ENCODE measurements around the gene GRHL1.
"Not testable (repeated sequence)": the region's sequence is repeated elsewhere in the genome, so short reads cannot be mapped to it uniquely, and the experiment has no call there.

GRHL1 gene, protein sequence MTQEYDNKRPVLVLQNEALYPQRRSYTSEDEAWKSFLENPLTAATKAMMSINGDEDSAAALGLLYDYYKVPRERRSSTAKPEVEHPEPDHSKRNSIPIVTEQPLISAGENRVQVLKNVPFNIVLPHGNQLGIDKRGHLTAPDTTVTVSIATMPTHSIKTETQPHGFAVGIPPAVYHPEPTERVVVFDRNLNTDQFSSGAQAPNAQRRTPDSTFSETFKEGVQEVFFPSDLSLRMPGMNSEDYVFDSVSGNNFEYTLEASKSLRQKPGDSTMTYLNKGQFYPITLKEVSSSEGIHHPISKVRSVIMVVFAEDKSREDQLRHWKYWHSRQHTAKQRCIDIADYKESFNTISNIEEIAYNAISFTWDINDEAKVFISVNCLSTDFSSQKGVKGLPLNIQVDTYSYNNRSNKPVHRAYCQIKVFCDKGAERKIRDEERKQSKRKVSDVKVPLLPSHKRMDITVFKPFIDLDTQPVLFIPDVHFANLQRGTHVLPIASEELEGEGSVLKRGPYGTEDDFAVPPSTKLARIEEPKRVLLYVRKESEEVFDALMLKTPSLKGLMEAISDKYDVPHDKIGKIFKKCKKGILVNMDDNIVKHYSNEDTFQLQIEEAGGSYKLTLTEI

DNA sequence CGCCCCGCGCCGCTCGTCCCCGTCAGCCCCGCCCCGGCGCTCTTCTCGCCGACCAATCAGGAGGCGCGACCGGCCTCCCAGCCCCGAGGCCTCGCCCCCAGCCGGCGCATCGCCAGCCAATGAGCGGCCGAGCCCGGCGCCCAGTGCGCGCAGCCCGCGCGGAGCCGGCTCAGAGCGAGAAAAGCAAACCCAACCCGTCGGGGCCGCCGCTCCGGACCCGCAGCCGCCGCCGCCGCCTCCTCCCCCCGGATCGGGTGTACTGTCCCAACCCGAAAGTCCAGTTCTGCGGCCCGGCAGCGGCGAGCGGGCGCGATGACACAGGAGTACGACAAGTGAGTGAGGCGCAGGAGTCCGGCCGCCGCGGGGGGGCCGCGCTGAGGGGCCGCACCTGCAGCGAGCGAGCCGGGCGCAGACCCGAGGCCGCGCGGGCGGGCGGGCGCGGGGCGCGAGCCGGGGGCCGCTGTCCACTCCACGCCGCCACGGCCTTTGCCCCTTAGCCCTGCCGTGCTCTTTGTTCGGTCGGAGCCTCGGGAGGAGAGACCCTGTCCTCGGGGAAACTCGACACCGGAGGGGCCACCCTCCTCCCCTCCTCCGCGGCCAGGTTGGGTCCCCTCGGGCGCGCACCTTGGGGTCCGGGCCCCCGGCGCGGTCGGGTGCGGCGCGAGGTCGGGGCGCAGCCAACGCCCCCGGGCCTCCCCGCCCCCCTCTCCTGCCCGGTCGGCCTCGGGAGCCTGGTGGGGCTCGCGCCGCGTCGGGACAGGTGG is at the start of gene GRHL1:
GRHL1 (plus strand) TSS at position 172 of the 764 bp plus-strand sequence; CDS start at position 313, 141 bp downstream.
- peak; percentile 100 for DNase-seq (ENCODE audit: low spot score)

- no peak for DNase-seq (ENCODE audit: low spot score)
These were observed 46.1 kb upstream of the GRHL1 start for GRCh38 chr2:9905413-9905812.

DNA sequence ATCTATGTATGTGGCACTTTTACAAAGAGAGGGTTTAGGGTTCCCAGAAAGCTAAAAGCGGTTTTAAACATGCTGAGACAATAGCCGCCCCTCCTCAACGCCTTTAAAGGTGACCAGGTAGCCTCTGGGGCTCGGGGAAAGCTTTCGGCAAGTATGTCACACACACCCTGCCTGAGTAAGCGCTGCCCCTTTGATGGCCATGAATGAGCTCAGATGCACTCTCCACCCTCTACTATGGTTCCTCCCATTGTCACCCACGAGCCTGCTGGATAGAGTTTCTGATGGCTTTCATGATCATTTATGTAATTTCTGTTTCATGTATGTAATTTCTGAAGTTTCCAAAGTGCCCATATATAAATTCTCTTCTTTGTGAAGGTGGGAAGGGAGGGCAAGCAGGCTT is 44.1 kb upstream of the GRHL1 start:
- no peak for DNase-seq (ENCODE audit: low spot score)

GRCh38 chr2:9908639-9909038 is 42.9 kb upstream of the GRHL1 start:
- DNase-seq (ENCODE audit: low spot score), result no peak

- no peak for DNase-seq (ENCODE audit: low spot score)
These were observed 42.4 kb upstream of the GRHL1 start for GRCh38 chr2:9909106-9909505.

DNA sequence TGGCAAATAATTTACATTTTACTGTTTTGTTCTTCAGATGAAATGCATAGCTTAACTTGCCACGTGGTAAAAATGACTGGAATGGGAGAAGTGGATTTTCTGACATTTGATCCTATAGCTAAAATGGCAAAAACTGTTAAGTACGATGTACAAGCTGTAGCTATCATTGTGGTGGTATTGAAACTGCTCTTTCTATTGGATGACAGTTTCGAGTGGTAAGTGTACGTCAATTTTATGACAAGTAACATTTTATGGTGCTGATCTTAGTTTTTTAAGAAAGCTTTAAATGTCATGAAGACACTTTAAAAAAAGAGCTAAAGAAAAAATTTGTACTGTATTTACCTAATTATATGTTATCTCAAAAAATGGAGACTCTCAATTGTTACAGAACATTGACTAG is 40.8 kb upstream of the GRHL1 start:
- DNase-seq (ENCODE audit: low spot score), result no peak

- no peak for DNase-seq (ENCODE audit: low spot score)
These were observed 39.0 kb upstream of the GRHL1 start for GRCh38 chr2:9912468-9912867.

DNA sequence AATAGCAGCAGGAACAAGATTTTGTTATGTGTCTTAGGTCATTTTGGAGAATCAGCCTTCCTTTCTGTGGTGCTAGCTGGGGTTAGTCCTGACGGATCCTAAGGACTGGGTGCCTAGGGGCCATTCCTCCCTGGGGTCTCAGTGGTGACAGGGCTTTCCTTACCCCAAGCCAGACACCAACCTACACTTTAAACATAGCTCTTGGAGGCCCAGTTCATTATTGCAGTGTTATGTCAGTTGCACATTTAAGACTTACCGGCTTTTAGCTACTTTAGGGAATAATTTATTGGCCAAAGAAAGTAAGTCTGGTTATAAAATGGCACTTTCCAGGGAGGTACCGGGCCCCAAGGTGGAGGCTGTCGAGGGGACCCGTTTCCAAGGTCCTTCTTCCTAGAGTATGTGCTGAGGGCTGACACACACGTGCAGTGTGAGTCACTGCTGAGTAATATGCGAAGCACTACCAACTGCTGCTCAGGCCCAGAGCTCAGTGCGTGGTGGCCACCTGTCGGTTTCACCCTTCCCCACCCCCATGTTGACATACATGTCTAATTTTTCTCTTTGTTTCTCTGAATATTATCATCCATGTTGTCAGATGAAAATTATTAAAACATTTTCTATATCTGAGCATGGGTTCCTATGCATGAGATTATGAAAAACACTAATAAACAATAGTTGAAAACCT is 37.0 kb upstream of the GRHL1 start:
- DNase-seq (ENCODE audit: low spot score), result peak; percentile 16

- DNase-seq (ENCODE audit: low spot score), result no peak
These were observed 33.2 kb upstream of the GRHL1 start for GRCh38 chr2:9918275-9918674.

- DNase-seq (ENCODE audit: low spot score), result no peak
These were observed 32.0 kb upstream of the GRHL1 start for GRCh38 chr2:9919512-9919911.

GRCh38 chr2:9927020-9927419 is 24.5 kb upstream of the GRHL1 start:
- DNase-seq (ENCODE audit: low spot score), result not testable (repeated sequence)

GRCh38 chr2:9937258-9937657 is 14.2 kb upstream of the GRHL1 start:
- no peak for DNase-seq (ENCODE audit: low spot score)

DNA sequence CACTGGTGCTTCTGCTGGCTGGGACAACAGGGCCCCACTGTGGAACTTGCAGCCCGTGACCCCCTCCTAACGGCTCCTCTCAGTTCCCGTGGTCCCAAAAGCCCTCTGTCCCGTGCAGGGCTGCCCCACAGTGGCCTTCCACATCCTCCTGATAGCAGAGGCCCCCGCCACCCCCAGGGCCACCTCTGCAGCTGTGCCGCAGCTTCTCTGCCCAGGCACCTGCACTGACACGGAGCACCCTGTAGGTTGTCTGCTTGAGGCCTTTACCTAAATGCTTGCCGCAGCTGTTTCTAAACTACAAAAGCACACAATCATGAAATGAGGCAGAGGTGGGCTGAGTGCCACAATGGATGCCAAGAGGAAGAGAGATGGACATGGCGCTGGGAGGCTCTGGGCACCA is 13.5 kb upstream of the GRHL1 start:
- DNase-seq (ENCODE audit: low spot score), result no peak

- DNase-seq (ENCODE audit: low spot score), result no peak
These were observed 11.7 kb upstream of the GRHL1 start for GRCh38 chr2:9939587-9940485.

- DNase-seq (ENCODE audit: low spot score), result peak; percentile 73
These were observed 10.1 kb upstream of the GRHL1 start for GRCh38 chr2:9941196-9941995.

GRCh38 chr2:9941996-9942390 is 9.5 kb upstream of the GRHL1 start:
- DNase-seq (ENCODE audit: low spot score), result no peak

- peak; percentile 31 for DNase-seq (ENCODE audit: low spot score)
These were observed 7.1 kb upstream of the GRHL1 start for GRCh38 chr2:9944330-9944758.

- DNase-seq (ENCODE audit: low spot score), result no peak
These were observed 5.9 kb upstream of the GRHL1 start for GRCh38 chr2:9945596-9945995.

DNA sequence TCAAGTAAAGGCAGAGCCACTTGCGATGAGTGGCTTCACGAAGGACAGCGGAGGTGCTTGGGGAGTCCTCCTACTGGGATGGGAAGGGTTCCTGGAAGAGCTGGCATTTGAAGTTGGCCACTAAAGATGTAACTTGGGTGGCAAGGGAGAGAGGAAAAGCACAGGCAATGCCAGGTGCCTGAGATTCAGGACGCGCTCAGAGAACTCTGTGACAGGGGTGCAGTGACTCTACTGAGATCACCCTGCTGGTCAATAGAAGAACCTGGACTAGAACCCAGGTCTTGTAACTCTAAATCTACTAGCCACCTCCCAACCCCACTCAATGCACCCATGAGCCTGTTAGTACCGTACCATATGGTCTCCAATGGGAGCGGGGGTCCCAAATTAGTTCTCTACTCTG is 5.4 kb upstream of the GRHL1 start:
- DNase-seq (ENCODE audit: low spot score), result no peak

GRCh38 chr2:9946818-9947217 is 4.7 kb upstream of the GRHL1 start:
- DNase-seq (ENCODE audit: low spot score), result no peak

All from AG08396 (cell line).